ENCODE measurements around the gene CYB5R2.

Gene CYB5R2

DNA sequence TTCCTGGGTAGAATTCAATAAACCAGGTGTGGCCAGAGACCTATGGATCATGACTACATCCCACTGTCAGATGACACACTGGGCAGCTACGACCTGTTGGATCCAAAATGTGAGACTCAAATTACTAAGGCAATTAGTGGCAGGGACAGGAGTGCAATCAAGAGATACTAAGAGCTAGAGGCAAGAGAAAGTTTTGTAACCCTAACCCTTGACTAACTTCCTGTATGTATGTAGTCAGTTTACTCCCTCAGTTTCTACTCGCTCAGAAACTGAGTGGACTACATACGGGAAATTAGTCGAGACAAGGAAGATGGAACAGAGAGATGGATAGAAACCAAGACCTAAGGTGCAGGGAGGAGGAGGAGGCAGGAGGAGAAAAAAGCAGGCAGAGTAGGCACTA, 2.7 kb downstream of the CYB5R2 start:
- Histone ChIP-seq H3K79me2 (ENCODE audit: control insufficient read depth, insufficient read depth, low read length, poor library complexity) (peaks cover 7% of the 10 kb centered on the region), H3K4ac (ENCODE audit: low read depth, low read length) (no peak overlapping the region), H3K27ac (ENCODE audit: low read depth, low read length) (peak overlapping the region; percentile 16), H3K27me3 (ENCODE audit: insufficient read depth, low read length) (no peaks in the 10 kb centered on the region), H2AFZ (ENCODE audit: insufficient read depth, low read length, poor library complexity) (no peak overlapping the region), H3K18ac (ENCODE audit: low read length) (no peak overlapping the region), H3K36me3 (ENCODE audit: control insufficient read depth in 1 of 2, insufficient read depth in 2 of 2, low read length in 2 of 2) (peaks cover 17 to 23% of the 10 kb centered on the region in 2 experiments), H3K9me3 (ENCODE audit: insufficient read depth, low read depth, low read length) (peaks cover 2% of the 10 kb centered on the region), H3K9ac (ENCODE audit: low read length) (no peak overlapping the region), H3K4me2 (ENCODE audit: low read length) (no peak overlapping the region), H2BK5ac (ENCODE audit: low read depth, low read length, poor library complexity) (no peak overlapping the region), H2BK12ac (ENCODE audit: low read length) (no peak overlapping the region), H4K91ac (ENCODE audit: low read depth, low read length) (peak overlapping the region; percentile 9), H4K12ac (ENCODE audit: low read depth, low read length) (no peak overlapping the region), H3K4me1 (ENCODE audit: control insufficient read depth in 1 of 2, insufficient read depth in 2 of 2, low read length in 2 of 2) (peaks cover 26 to 45% of the 10 kb centered on the region in 2 experiments), H3K23ac (ENCODE audit: low read length) (no peak overlapping the region), H3K14ac (ENCODE audit: low read length) (no peak overlapping the region), H4K8ac (ENCODE audit: low read depth, low read length) (no peak overlapping the region), H2BK120ac (ENCODE audit: insufficient read depth, low read length, poor library complexity) (no peak overlapping the region), H2AK5ac (ENCODE audit: low read length) (no peak overlapping the region), H3K4me3 (ENCODE audit: low read depth, low read length) (no peak overlapping the region), H3K79me1 (ENCODE audit: low read length) (peaks cover 10% of the 10 kb centered on the region)
- no CpG with 5 or more reads among the region's 4 CpGs for WGBS (ENCODE audit: extremely low coverage, insufficient coverage, insufficient read length)
- peak in 1 of 2 donors; percentile 35 for DNase-seq

DNA sequence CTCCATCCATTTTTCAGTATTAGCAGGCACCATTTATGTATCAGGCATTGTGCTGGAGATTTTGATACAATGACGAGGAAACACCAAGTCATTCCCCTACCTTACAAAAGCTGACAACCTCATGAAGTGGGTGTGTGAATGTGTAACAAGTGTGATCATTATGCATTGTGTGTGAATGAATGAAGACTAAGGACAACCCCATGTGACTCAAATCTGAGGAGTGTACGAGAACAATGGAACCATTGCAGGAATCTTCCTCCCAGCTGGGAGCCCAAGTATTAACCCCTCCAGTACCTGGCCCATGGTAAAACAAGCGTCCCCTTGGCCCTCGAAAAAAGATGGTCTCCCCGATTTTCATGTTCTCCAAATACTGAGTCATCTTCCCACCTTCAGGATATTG, 4.4 kb downstream of the CYB5R2 start:
- peak overlapping the region; percentile 19 for H3K27ac ChIP-seq (ENCODE audit: low read depth, low read length)
- no peak overlapping the region for H3K4ac ChIP-seq (ENCODE audit: low read depth, low read length)
- peaks cover 26 to 41% of the 10 kb centered on the region in 2 experiments for H3K4me1 ChIP-seq (ENCODE audit: control insufficient read depth in 1 of 2, insufficient read depth in 2 of 2, low read length in 2 of 2)
- no peak overlapping the region for H4K12ac ChIP-seq (ENCODE audit: low read depth, low read length)
- H3K9ac ChIP-seq (ENCODE audit: low read length) = no peak overlapping the region
- no peak overlapping the region for H3K14ac ChIP-seq (ENCODE audit: low read length)
- H2AFZ ChIP-seq (ENCODE audit: insufficient read depth, low read length, poor library complexity) = no peak overlapping the region
- no peak overlapping the region for H3K18ac ChIP-seq (ENCODE audit: low read length)
- no peak overlapping the region for H3K4me3 ChIP-seq (ENCODE audit: low read depth, low read length)
- H3K9me3 ChIP-seq (ENCODE audit: insufficient read depth, low read depth, low read length) = peaks cover 2% of the 10 kb centered on the region
- peaks cover 9% of the 10 kb centered on the region for H3K79me1 ChIP-seq (ENCODE audit: low read length)
- no peak overlapping the region for H2BK120ac ChIP-seq (ENCODE audit: insufficient read depth, low read length, poor library complexity)
- no peak overlapping the region for H2AK5ac ChIP-seq (ENCODE audit: low read length)
- H3K27me3 ChIP-seq (ENCODE audit: insufficient read depth, low read length) = no peaks in the 10 kb centered on the region
- no peak overlapping the region for H3K23ac ChIP-seq (ENCODE audit: low read length)
- peaks cover 6% of the 10 kb centered on the region for H3K79me2 ChIP-seq (ENCODE audit: control insufficient read depth, insufficient read depth, low read length, poor library complexity)
- H3K4me2 ChIP-seq (ENCODE audit: low read length) = no peak overlapping the region
- H2BK5ac ChIP-seq (ENCODE audit: low read depth, low read length, poor library complexity) = no peak overlapping the region
- H3K36me3 ChIP-seq (ENCODE audit: control insufficient read depth in 1 of 2, insufficient read depth in 2 of 2, low read length in 2 of 2) = peaks cover 31 to 37% of the 10 kb centered on the region in 2 experiments
- no peak overlapping the region for H4K91ac ChIP-seq (ENCODE audit: low read depth, low read length)
- no peak overlapping the region for H2BK12ac ChIP-seq (ENCODE audit: low read length)
- WGBS (ENCODE audit: extremely low coverage, insufficient coverage, insufficient read length) = no CpG with 5 or more reads among the region's 5 CpGs
- no peak for DNase-seq
- H4K8ac ChIP-seq (ENCODE audit: low read depth, low read length) = no peak overlapping the region

DNA sequence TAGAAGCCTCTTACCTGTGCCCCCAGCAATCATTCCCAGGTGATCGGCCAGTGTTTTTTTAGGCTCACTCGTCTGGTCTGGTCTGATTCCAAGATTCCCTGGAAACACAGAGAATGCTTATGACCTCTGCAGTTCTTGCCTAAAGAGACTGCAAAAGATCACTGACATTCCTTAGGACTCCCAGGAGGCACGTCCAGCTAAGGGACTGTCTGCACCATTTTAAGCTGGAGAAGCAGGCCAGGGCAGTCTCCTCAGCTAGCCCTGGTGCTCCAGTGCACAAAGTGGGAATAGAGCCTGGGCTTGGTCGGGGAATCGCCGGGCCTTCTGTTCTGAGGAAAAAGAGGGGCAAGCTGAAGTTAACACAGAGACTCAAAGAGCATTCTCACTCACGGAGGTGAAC, 4.8 kb downstream of the CYB5R2 start:
- Histone ChIP-seq H3K79me2 (ENCODE audit: control insufficient read depth, insufficient read depth, low read length, poor library complexity) (peaks cover 2% of the 10 kb centered on the region), H4K8ac (ENCODE audit: low read depth, low read length) (no peak overlapping the region), H3K79me1 (ENCODE audit: low read length) (peaks cover 4% of the 10 kb centered on the region), H4K12ac (ENCODE audit: low read depth, low read length) (no peak overlapping the region), H3K27ac (ENCODE audit: low read depth, low read length) (peak overlapping the region; percentile 21), H3K23ac (ENCODE audit: low read length) (no peak overlapping the region), H2AK5ac (ENCODE audit: low read length) (no peak overlapping the region), H2BK12ac (ENCODE audit: low read length) (no peak overlapping the region), H4K91ac (ENCODE audit: low read depth, low read length) (no peak overlapping the region), H3K36me3 (ENCODE audit: control insufficient read depth in 1 of 2, insufficient read depth in 2 of 2, low read length in 2 of 2) (peaks cover 31 to 37% of the 10 kb centered on the region in 2 experiments), H2AFZ (ENCODE audit: insufficient read depth, low read length, poor library complexity) (no peak overlapping the region), H3K9me3 (ENCODE audit: insufficient read depth, low read depth, low read length) (peaks cover 2% of the 10 kb centered on the region), H3K4me1 (ENCODE audit: control insufficient read depth in 1 of 2, insufficient read depth in 2 of 2, low read length in 2 of 2) (peaks cover 26 to 41% of the 10 kb centered on the region in 2 experiments), H2BK120ac (ENCODE audit: insufficient read depth, low read length, poor library complexity) (no peak overlapping the region), H2BK5ac (ENCODE audit: low read depth, low read length, poor library complexity) (no peak overlapping the region), H3K4me3 (ENCODE audit: low read depth, low read length) (no peak overlapping the region), H3K14ac (ENCODE audit: low read length) (no peak overlapping the region), H3K18ac (ENCODE audit: low read length) (peak overlapping the region; percentile 21), H3K4ac (ENCODE audit: low read depth, low read length) (no peak overlapping the region), H3K9ac (ENCODE audit: low read length) (no peak overlapping the region), H3K27me3 (ENCODE audit: insufficient read depth, low read length) (no peaks in the 10 kb centered on the region), H3K4me2 (ENCODE audit: low read length) (no peak overlapping the region)
- DNase-seq = peak in 1 of 2 donors; percentile 51
- WGBS (ENCODE audit: extremely low coverage, insufficient coverage, insufficient read length) = no CpG with 5 or more reads among the region's 7 CpGs

DNA sequence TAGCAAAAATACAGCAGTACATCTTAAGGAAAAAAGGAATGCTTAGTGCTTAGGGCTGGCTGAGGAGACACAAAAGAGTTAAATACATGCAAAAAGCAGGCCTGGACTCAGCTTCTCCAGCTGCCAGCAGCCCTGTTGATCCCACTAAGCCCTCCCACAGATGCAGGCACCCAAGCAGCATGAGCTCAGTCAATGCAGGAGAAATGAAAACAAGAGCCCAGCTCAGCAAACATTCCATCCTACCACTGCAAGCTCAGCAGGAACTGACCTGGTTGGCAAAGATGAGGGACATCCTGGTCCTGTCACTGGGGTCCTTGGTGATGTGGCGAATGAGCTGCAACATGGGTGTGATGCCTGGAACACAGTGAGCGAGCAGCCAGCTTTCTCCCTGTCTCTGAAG, 5.8 kb downstream of the CYB5R2 start:
- Histone ChIP-seq H2AK5ac (ENCODE audit: low read length) (no peak overlapping the region), H3K4me3 (ENCODE audit: low read depth, low read length) (no peak overlapping the region), H2BK5ac (ENCODE audit: low read depth, low read length, poor library complexity) (no peak overlapping the region), H3K36me3 (ENCODE audit: control insufficient read depth in 1 of 2, insufficient read depth in 2 of 2, low read length in 2 of 2) (peaks cover 31 to 37% of the 10 kb centered on the region in 2 experiments), H3K27ac (ENCODE audit: low read depth, low read length) (no peak overlapping the region), H3K14ac (ENCODE audit: low read length) (no peak overlapping the region), H3K4me1 (ENCODE audit: control insufficient read depth in 1 of 2, insufficient read depth in 2 of 2, low read length in 2 of 2) (peaks cover 18 to 34% of the 10 kb centered on the region in 2 experiments), H3K79me2 (ENCODE audit: control insufficient read depth, insufficient read depth, low read length, poor library complexity) (no peaks in the 10 kb centered on the region), H3K9me3 (ENCODE audit: insufficient read depth, low read depth, low read length) (peaks cover 2% of the 10 kb centered on the region), H2BK120ac (ENCODE audit: insufficient read depth, low read length, poor library complexity) (no peak overlapping the region), H4K91ac (ENCODE audit: low read depth, low read length) (no peak overlapping the region), H2AFZ (ENCODE audit: insufficient read depth, low read length, poor library complexity) (no peak overlapping the region), H3K27me3 (ENCODE audit: insufficient read depth, low read length) (no peaks in the 10 kb centered on the region), H3K4ac (ENCODE audit: low read depth, low read length) (no peak overlapping the region), H4K8ac (ENCODE audit: low read depth, low read length) (no peak overlapping the region), H3K23ac (ENCODE audit: low read length) (no peak overlapping the region), H2BK12ac (ENCODE audit: low read length) (no peak overlapping the region), H3K4me2 (ENCODE audit: low read length) (no peak overlapping the region), H4K12ac (ENCODE audit: low read depth, low read length) (no peak overlapping the region), H3K9ac (ENCODE audit: low read length) (no peak overlapping the region), H3K18ac (ENCODE audit: low read length) (no peak overlapping the region), H3K79me1 (ENCODE audit: low read length) (no peaks in the 10 kb centered on the region)
- peak in 1 of 2 donors; percentile 34 for DNase-seq
- WGBS (ENCODE audit: extremely low coverage, insufficient coverage, insufficient read length) = no CpG with 5 or more reads among the region's 2 CpGs
